DND-41 (cell line): ENCODE results near the gene SLC24A3.

Experiments
- ATAC-seq: fragments of 200-7000 bp; cut with Tn5 transposase; 3 replicates; pipeline ENCODE4 v1.9.1; 2021; ENCODE audit warnings: low read depth; ENCODE audit not compliant: insufficient read depth
- DNase-seq: peaks from one replicate; pipeline ENCODE4 v3.0.0-alpha.2; 2020
- H2AFZ ChIP-seq: 2 replicates; pipeline ENCODE4 v1.6.0; 2012; ENCODE audit warnings: low read depth, low read length
- H3K27ac ChIP-seq: 2 replicates; pipeline ENCODE4 v1.5.1; 2012; ENCODE audit warnings: low read length, inconsistent platforms
- H3K27me3 ChIP-seq: fragments of 200-600 bp; sonication (generic); 2 replicates; pipeline ENCODE4 v1.6.0; 2012; ENCODE audit warnings: low read length, mild to moderate bottlenecking, inconsistent platforms; ENCODE audit not compliant: insufficient read depth, poor library complexity
- H3K36me3 ChIP-seq: 2 replicates; pipeline ENCODE4 v1.5.1; 2012; ENCODE audit warnings: low read length, inconsistent platforms; ENCODE audit not compliant: insufficient read depth
- H3K4me1 ChIP-seq: 2 replicates; pipeline ENCODE4 v1.5.1; 2012; ENCODE audit warnings: mild to moderate bottlenecking, low read length; ENCODE audit not compliant: insufficient read depth
- H3K4me2 ChIP-seq: 2 replicates; pipeline ENCODE4 v1.6.0; 2012; ENCODE audit warnings: mild to moderate bottlenecking, moderate library complexity, low read length, inconsistent platforms; ENCODE audit not compliant: insufficient read depth
- H3K4me3 ChIP-seq, 2 experiments: fragments of 200-600 bp in 1 of 2; shearing (Covaris generic) in 1 of 2; 2 replicates each; pipeline ENCODE4 v1.5.1; 2012 to 2016; ENCODE audit warnings: inconsistent platforms in 2 of 2, low read length in 2 of 2, mild to moderate bottlenecking in 2 of 2, low read depth in 1 of 2, moderate library complexity in 1 of 2
- H3K79me2 ChIP-seq: 2 replicates; pipeline ENCODE4 v1.6.0; 2012; ENCODE audit warnings: low read length, inconsistent platforms; ENCODE audit not compliant: insufficient read depth
- H3K9ac ChIP-seq: 2 replicates; pipeline ENCODE4 v1.6.0; 2012; ENCODE audit warnings: low read depth, mild to moderate bottlenecking, inconsistent platforms, low read length, moderate library complexity
- H3K9me3 ChIP-seq: 2 replicates; pipeline ENCODE4 v1.5.1; 2012; ENCODE audit warnings: low read length, moderate library complexity, mild to moderate bottlenecking, inconsistent platforms; ENCODE audit not compliant: insufficient read depth, severe bottlenecking
- H4K20me1 ChIP-seq: 2 replicates; pipeline ENCODE4 v1.6.0; 2012; ENCODE audit warnings: low read length; ENCODE audit not compliant: insufficient read depth
- CTCF ChIP-seq: IDR thresholded peaks from 2 replicates; pipeline ENCODE4 v1.5.1; 2012; ENCODE audit warnings: borderline replicate concordance, low read length, moderate library complexity, mild to moderate bottlenecking; ENCODE audit not compliant: poor library complexity, severe bottlenecking; ENCODE audit errors: extremely low read depth
- EZH2 ChIP-seq: IDR thresholded peaks from 3 replicates; pipeline ENCODE4 v1.6.1; 2012; ENCODE audit warnings: borderline replicate concordance, low read depth, mild to moderate bottlenecking, moderate library complexity, low read length, inconsistent platforms; ENCODE audit not compliant: severe bottlenecking

Gene SLC24A3

DNA sequence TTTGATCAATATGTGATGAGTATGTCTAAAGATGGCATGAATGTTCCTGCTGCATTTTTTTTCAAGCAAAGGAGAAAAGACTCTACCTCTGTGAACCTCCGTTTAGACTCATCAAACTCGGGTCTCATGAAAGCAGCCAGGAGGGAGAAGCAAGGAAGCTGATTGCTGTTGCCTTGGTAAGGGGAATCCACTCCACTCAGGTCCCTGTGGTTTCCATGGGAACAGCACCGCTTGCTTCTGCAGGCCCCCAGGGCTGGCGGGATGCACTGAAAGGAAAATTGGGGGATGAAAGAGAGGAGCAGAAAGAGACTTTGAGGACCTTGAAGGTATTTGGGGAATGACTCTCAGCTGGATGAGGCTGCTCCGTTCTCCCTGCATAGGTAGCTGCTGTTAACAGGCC is 296.0 kb downstream of the SLC24A3 start:
- Histone ChIP-seq H3K27ac (no peak overlapping the region), H3K36me3 (no peaks in the 10 kb centered on the region), H3K4me2 (no peak overlapping the region), H4K20me1 (no peaks in the 10 kb centered on the region), H2AFZ (no peak overlapping the region), H3K27me3 (no peaks in the 10 kb centered on the region), H3K4me1 (no peaks in the 10 kb centered on the region), H3K79me2 (no peaks in the 10 kb centered on the region), H3K9me3 (no peaks in the 10 kb centered on the region), H3K9ac (no peak overlapping the region), H3K4me3 (no peak overlapping the region)
- ATAC-seq (no peak), DNase-seq (no peak)
- TF ChIP-seq CTCF: no peak
- TF ChIP-seq EZH2: no peak

GRCh38 chr20:19510611-19511010 is 298.2 kb downstream of the SLC24A3 start:
- no peaks in the 10 kb centered on the region for H3K9me3 ChIP-seq
- H2AFZ ChIP-seq: no peak overlapping the region
- TF ChIP-seq EZH2: no peak
- no peak for TF ChIP-seq CTCF
- H3K9ac ChIP-seq: no peak overlapping the region
- H4K20me1 ChIP-seq: no peaks in the 10 kb centered on the region
- H3K36me3 ChIP-seq: no peaks in the 10 kb centered on the region
- H3K4me2 ChIP-seq: no peak overlapping the region
- H3K27ac ChIP-seq: no peak overlapping the region
- no peak overlapping the region for H3K4me3 ChIP-seq
- H3K27me3 ChIP-seq: no peaks in the 10 kb centered on the region
- no peaks in the 10 kb centered on the region for H3K79me2 ChIP-seq
- no peak for ATAC-seq
- no peak for DNase-seq
- H3K4me1 ChIP-seq: no peaks in the 10 kb centered on the region

DNA sequence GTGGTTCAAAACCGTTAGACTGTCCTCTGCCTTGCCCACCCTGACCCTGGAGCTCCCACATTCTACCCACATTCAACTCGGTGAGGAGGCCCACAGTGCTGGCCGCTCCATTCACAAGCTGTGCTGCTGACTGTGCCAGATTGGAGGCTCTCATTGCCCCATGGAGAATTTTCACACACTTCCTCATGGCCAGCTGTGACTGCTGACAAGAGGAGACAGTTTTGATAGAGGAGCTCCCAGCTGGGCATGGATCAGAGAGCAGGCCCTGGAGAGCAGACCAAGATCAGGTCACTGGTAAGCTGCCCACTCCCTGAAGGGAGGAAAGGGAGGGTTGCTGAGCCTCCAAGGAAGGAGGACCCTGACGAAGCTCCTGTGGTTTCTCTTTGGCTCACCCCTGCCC is 299.5 kb downstream of the SLC24A3 start:
- H3K79me2 ChIP-seq: no peaks in the 10 kb centered on the region
- H3K27me3 ChIP-seq: no peaks in the 10 kb centered on the region
- ATAC-seq: no peak
- no peaks in the 10 kb centered on the region for H3K4me1 ChIP-seq
- H3K36me3 ChIP-seq: no peaks in the 10 kb centered on the region
- H3K9me3 ChIP-seq: peaks cover 4% of the 10 kb centered on the region
- no peak overlapping the region for H2AFZ ChIP-seq
- no peak overlapping the region for H3K4me3 ChIP-seq
- no peak overlapping the region for H3K27ac ChIP-seq
- TF ChIP-seq CTCF (no peak), EZH2 (no peak)
- no peak overlapping the region for H3K4me2 ChIP-seq
- DNase-seq: no peak
- no peak overlapping the region for H3K9ac ChIP-seq
- H4K20me1 ChIP-seq: no peaks in the 10 kb centered on the region
